Measurements from ENCODE around the gene DUOX2.

Gene DUOX2

GRCh38 chr15:45147606-45148005 lies 33.6 kb upstream of the DUOX2 start:
- no peaks in the 10 kb centered on the region for H3K9me3 ChIP-seq (ENCODE audit: insufficient read depth, low read depth, low read length)
- no peaks in the 10 kb centered on the region for H4K20me1 ChIP-seq (ENCODE audit: insufficient read depth, low read length, poor library complexity, severe bottlenecking)
- no peaks in the 10 kb centered on the region for H3K27me3 ChIP-seq (ENCODE audit: insufficient read depth, low read length, poor library complexity, severe bottlenecking)
- no peaks in the 10 kb centered on the region for H3K79me2 ChIP-seq (ENCODE audit: insufficient read depth, low read length)
- no peak overlapping the region for H3K4me2 ChIP-seq (ENCODE audit: low read depth, low read length, poor library complexity, severe bottlenecking)
- peaks cover 5% of the 10 kb centered on the region for H3K4me1 ChIP-seq (ENCODE audit: insufficient read depth, low read length, poor library complexity, severe bottlenecking)
- H3K9me2 ChIP-seq (replicated peaks; ENCODE audit: low read depth, low read length), result no peaks in the 10 kb centered on the region
- no peak overlapping the region for H2AFZ ChIP-seq (ENCODE audit: low read length)
- TF ChIP-seq EZH2phosphoT487 (IDR thresholded peaks at IDR 0.05; ENCODE audit: borderline replicate concordance) (no peak), CTCF (conservative IDR thresholded peaks at IDR 0.05; ENCODE audit: low read length) (no peak)
- H3F3A ChIP-seq (ENCODE audit: low read depth), result no peaks in the 10 kb centered on the region
- no peaks in the 10 kb centered on the region for H3K36me3 ChIP-seq (ENCODE audit: insufficient read depth, low read length)
- H3K9ac ChIP-seq (ENCODE audit: low read depth, low read length, poor library complexity, severe bottlenecking), result no peak overlapping the region
- H3K4me3 ChIP-seq (ENCODE audit: low read length, poor library complexity, severe bottlenecking), result no peak overlapping the region

- no peak overlapping the region for H2AFZ ChIP-seq (ENCODE audit: low read length)
- H3K9ac ChIP-seq (ENCODE audit: low read depth, low read length, poor library complexity, severe bottlenecking), result no peak overlapping the region
- no peaks in the 10 kb centered on the region for H3K79me2 ChIP-seq (ENCODE audit: insufficient read depth, low read length)
- H3K9me2 ChIP-seq (replicated peaks; ENCODE audit: low read depth, low read length), result no peaks in the 10 kb centered on the region
- H3K27me3 ChIP-seq (ENCODE audit: insufficient read depth, low read length, poor library complexity, severe bottlenecking), result no peaks in the 10 kb centered on the region
- H3K4me3 ChIP-seq (ENCODE audit: low read length, poor library complexity, severe bottlenecking), result no peak overlapping the region
- H3F3A ChIP-seq (ENCODE audit: low read depth), result no peaks in the 10 kb centered on the region
- no peaks in the 10 kb centered on the region for H3K36me3 ChIP-seq (ENCODE audit: insufficient read depth, low read length)
- H4K20me1 ChIP-seq (ENCODE audit: insufficient read depth, low read length, poor library complexity, severe bottlenecking), result no peaks in the 10 kb centered on the region
- TF ChIP-seq EZH2phosphoT487 (IDR thresholded peaks at IDR 0.05; ENCODE audit: borderline replicate concordance) (no peak), CTCF (conservative IDR thresholded peaks at IDR 0.05; ENCODE audit: low read length) (no peak)
- H3K4me1 ChIP-seq (ENCODE audit: insufficient read depth, low read length, poor library complexity, severe bottlenecking), result peaks cover 5% of the 10 kb centered on the region
- no peak overlapping the region for H3K4me2 ChIP-seq (ENCODE audit: low read depth, low read length, poor library complexity, severe bottlenecking)
- no peaks in the 10 kb centered on the region for H3K9me3 ChIP-seq (ENCODE audit: insufficient read depth, low read depth, low read length)
Observed at GRCh38 chr15:45146405-45146804, 32.4 kb upstream of the DUOX2 start.

- TF ChIP-seq EZH2phosphoT487 (IDR thresholded peaks at IDR 0.05; ENCODE audit: borderline replicate concordance) (no peak), CTCF (conservative IDR thresholded peaks at IDR 0.05; ENCODE audit: low read length) (no peak)
- Histone ChIP-seq H3K9me2 (replicated peaks; ENCODE audit: low read depth, low read length) (no peaks in the 10 kb centered on the region), H3K79me2 (ENCODE audit: insufficient read depth, low read length) (no peaks in the 10 kb centered on the region), H3K4me2 (ENCODE audit: low read depth, low read length, poor library complexity, severe bottlenecking) (no peak overlapping the region), H3K9ac (ENCODE audit: low read depth, low read length, poor library complexity, severe bottlenecking) (no peak overlapping the region), H3K36me3 (ENCODE audit: insufficient read depth, low read length) (no peaks in the 10 kb centered on the region), H3F3A (ENCODE audit: low read depth) (no peaks in the 10 kb centered on the region), H3K27me3 (ENCODE audit: insufficient read depth, low read length, poor library complexity, severe bottlenecking) (no peaks in the 10 kb centered on the region), H3K4me3 (ENCODE audit: low read length, poor library complexity, severe bottlenecking) (no peak overlapping the region), H2AFZ (ENCODE audit: low read length) (no peak overlapping the region), H3K4me1 (ENCODE audit: insufficient read depth, low read length, poor library complexity, severe bottlenecking) (peaks cover 5% of the 10 kb centered on the region), H3K9me3 (ENCODE audit: insufficient read depth, low read depth, low read length) (no peaks in the 10 kb centered on the region), H4K20me1 (ENCODE audit: insufficient read depth, low read length, poor library complexity, severe bottlenecking) (no peaks in the 10 kb centered on the region)
Observed at GRCh38 chr15:45144775-45145174, 30.8 kb upstream of the DUOX2 start.

Measured in Loucy (cell line).